Dermis lymphatic vessel endothelial cell (primary cell): ENCODE measurements around the gene EFL1. TPM values are rescaled to one million over a fixed set of nuclear protein-coding genes. Genes with fewer than 3 reads are reported as not detected.

Source experiments
- total RNA-seq: library from RNA; depleted of rRNA; stranded (reverse); fragments of >200 nt; gene quantifications from 2 replicates; pipeline ENCODE4 v1.2.1, GENCODE V29; 2014

The EFL1 gene
- total RNA-seq, result 16.3 and 17.4 TPM in 2 replicates

DNA sequence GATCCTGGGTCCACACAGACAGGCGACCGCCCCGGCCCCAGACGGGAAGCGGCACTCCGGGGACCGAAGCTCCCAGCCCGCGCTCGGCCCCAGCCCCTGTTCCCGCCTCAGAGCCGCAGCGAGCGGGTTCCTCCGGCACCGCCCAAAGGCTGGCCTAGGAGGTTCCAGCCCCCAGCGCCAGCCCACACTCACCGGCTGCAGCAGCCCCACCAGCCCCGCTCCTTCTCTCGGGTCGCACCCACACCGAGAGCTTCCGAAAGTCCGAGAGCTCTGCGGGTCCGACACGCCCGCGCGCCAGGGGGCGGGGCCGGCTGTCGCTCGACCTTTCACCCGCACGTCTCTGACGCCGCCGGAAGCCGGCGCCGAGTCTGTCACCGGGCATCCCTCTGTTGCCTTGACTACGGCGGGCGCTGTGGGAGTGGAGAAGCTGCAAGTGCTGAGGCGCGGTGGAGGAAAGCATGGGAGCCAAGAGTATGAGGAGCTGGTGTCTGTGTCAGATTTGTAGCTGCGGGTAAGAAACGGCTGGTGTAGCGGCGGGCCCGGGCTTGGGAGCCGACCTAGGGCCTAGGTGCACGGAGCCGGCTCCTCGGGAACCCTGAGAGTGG lies at the start of gene EFL1, which contains the start of gene SAXO2:
EFL1 (minus strand) TSS at position 313 of the 605 bp plus-strand sequence. CDS start 956 bp downstream, outside the sequence.
SAXO2 (plus strand) TSS at position 397 of the 605 bp plus-strand sequence; CDS start at position 459, 62 bp downstream.

Other genes starting within 250 kb of the EFL1 start
- gene MEX3B, start 216.7 kb downstream of the EFL1 start, total RNA-seq, result 2.8 and 7.5 TPM in 2 replicates
- gene SAXO2, start 84 bp upstream of the EFL1 start, total RNA-seq, result 0.26 and 1.3 TPM in 2 replicates
- 0.22 and 0.60 TPM in 2 replicates for gene GOLGA6L10, start 86.7 kb upstream of the EFL1 start, total RNA-seq
- 0.43 and 1.4 TPM in 2 replicates for gene GOLGA6L9, start 167.1 kb upstream of the EFL1 start, total RNA-seq